ENCODE measurements around the gene ID3. TPM values are rescaled to one million over a fixed set of nuclear protein-coding genes. Genes with fewer than 3 reads are reported as not detected.
"Not testable (repeated sequence)": the region's sequence is repeated elsewhere in the genome, so short reads cannot be mapped to it uniquely, and the experiment has no call there.

Gene ID3
- total RNA-seq, 6 experiments from 2014 or later, result 560 to 690 (median 604) TPM

DNA sequence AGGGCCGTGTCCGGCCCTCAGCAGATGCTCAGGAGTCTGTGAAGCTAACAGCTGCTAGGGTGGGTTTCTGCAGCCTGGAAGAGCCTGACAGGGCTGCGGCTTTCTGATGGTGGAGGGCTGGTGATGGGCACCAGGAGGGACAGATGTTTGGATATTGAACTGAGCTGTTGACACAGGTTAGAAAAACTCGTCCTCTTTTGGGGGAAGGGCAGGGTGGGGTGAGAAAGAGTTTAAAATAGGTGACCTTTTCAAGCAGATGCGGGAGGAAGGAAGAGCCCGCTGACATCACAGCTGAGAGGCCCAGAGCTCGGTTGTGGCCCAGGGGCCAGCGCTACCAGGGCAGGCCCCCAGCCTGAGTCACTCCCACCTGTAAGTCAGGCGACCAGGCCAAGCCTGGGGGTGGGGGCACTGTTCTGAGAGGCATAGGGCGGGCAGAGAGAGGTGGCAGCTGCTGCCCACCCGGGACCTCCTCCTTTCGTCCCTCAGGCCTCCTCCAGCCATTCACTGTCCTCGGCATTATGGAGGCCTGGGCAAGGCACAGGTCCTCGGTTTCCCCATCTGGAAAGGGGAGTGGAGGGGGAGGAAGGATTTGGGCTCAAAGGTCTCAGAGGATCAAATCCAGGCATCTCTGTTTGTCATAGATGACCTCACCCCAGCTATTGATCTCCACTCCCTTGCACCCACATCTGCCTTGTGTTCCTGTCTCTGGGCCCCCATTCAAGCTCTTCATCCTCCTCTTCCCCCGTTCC, 32.3 kb upstream of the ID3 start:
- Mint-ChIP-seq H3K4me3 (no peak overlapping the region), H3K9me3 (no peaks in the 10 kb centered on the region), H3K27me3 (ENCODE audit: insufficient read depth) (peaks cover 1% of the 10 kb centered on the region), H3K27ac (no peak overlapping the region), H3K36me3 (ENCODE audit: low read depth) (no peaks in the 10 kb centered on the region; the same call in 1 of the 2 replicates), H3K4me1 (ENCODE audit: low read depth) (peaks cover 67% of the 10 kb centered on the region)
- DNase-seq, result no peak
- no peak for TF ChIP-seq CTCF (IDR thresholded peaks at IDR 0.05)

DNA sequence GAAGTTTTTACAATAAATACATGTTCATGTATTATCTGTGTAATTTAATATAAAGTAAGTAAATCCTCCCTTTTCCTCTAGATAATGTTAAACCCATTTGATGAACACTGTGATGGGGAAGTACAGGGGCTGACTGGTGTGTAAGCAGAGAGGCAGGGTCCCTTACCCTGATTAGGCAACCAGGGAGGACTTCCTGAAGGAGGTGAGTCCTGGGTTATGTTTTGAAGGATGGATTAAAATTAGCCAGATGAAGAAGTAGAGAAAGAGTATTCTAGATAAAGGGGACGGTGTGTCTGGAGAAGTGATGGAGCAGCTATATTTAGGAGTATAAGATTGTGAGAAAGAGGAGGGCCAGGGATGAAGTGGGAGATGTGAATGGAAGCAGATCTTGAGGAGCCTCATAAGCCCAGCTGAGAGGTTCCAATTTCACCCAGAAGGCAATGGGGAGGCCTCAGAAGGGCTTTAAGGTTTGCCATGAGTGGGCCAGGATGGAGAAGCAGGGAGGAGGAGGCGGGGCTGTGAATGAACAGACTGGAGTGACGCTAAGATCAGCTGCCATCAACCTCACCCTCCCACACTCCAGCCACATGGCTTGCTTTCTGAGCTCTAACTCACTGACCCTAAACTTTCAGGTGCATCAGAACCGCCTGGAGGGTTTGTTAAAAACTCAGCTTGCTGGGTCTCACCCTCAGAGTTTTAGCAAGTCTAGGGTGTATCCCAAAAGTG, 30.9 kb upstream of the ID3 start:
- Mint-ChIP-seq H3K27me3 (ENCODE audit: insufficient read depth) (no peaks in the 10 kb centered on the region; the same call in 1 of the 2 replicates), H3K4me1 (ENCODE audit: low read depth) (peaks cover 76% of the 10 kb centered on the region), H3K9me3 (no peaks in the 10 kb centered on the region), H3K27ac (0 out of 2 replicates have a peak overlapping the region, but pooled peaks have one; percentile 9), H3K4me3 (no peak overlapping the region), H3K36me3 (ENCODE audit: low read depth) (no peaks in the 10 kb centered on the region; the same call in 1 of the 2 replicates)
- DNase-seq, result no peak
- TF ChIP-seq CTCF (IDR thresholded peaks at IDR 0.05), result no peak

DNA sequence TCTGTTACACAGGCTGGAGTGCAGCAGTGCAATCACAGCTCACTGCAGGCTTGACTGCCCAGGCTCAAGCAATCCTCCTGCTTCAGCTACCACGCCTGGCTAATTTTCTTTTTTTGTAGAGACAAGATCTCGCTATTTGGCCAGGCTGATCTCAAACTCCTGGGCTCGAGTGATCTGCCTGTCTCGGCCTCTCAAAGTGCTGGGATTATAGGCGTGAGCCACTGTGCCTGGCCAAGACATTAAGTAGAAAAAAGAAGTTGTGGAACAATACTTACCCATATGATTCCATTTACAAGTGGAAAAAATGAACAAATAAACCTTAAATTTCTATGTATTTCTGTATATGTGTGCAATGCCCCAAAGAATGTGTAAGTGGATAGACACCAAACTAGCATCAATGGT, 30.3 kb upstream of the ID3 start:
- DNase-seq, result no peak
- Mint-ChIP-seq H3K27ac (no peak overlapping the region), H3K27me3 (ENCODE audit: insufficient read depth) (no peaks in the 10 kb centered on the region; the same call in 1 of the 2 replicates), H3K36me3 (ENCODE audit: low read depth) (no peaks in the 10 kb centered on the region; the same call in 1 of the 2 replicates), H3K4me1 (ENCODE audit: low read depth) (peaks cover 77% of the 10 kb centered on the region), H3K4me3 (no peak overlapping the region), H3K9me3 (no peaks in the 10 kb centered on the region)
- TF ChIP-seq CTCF (IDR thresholded peaks at IDR 0.05), result no peak

- H3K27ac Mint-ChIP-seq, result peak overlapping the region; percentile 36
- TF ChIP-seq CTCF (IDR thresholded peaks at IDR 0.05), result no peak
- no peaks in the 10 kb centered on the region; the same call in 1 of the 2 replicates for H3K27me3 Mint-ChIP-seq (ENCODE audit: insufficient read depth)
- no peak for DNase-seq
- no peak overlapping the region for H3K4me3 Mint-ChIP-seq
- no peaks in the 10 kb centered on the region; the same call in 1 of the 2 replicates for H3K36me3 Mint-ChIP-seq (ENCODE audit: low read depth)
- H3K4me1 Mint-ChIP-seq (ENCODE audit: low read depth), result peaks cover 79% of the 10 kb centered on the region
- H3K9me3 Mint-ChIP-seq, result no peaks in the 10 kb centered on the region
These were observed 29.6 kb upstream of the ID3 start for GRCh38 chr1:23588749-23589548.

- peak; percentile 98 for DNase-seq
- H3K4me1 Mint-ChIP-seq (ENCODE audit: low read depth), result peaks cover 82% of the 10 kb centered on the region
- no peaks in the 10 kb centered on the region for H3K9me3 Mint-ChIP-seq
- H3K27me3 Mint-ChIP-seq (ENCODE audit: insufficient read depth), result no peaks in the 10 kb centered on the region; the same call in 1 of the 2 replicates
- no peaks in the 10 kb centered on the region for H3K36me3 Mint-ChIP-seq (ENCODE audit: low read depth)
- H3K4me3 Mint-ChIP-seq, result peak overlapping the region; percentile 76
- H3K27ac Mint-ChIP-seq, result peak overlapping the region; percentile 95
- no peak for TF ChIP-seq CTCF (IDR thresholded peaks at IDR 0.05)
These were observed 26.2 kb upstream of the ID3 start for GRCh38 chr1:23585321-23586022.

GRCh38 chr1:23583727-23584126, 24.4 kb upstream of the ID3 start:
- not testable (repeated sequence) for H3K36me3 Mint-ChIP-seq (ENCODE audit: low read depth); H3K4me3 Mint-ChIP-seq; H3K27me3 Mint-ChIP-seq (ENCODE audit: insufficient read depth); H3K9me3 Mint-ChIP-seq; DNase-seq
- H3K4me1 Mint-ChIP-seq (ENCODE audit: low read depth), result peaks cover 71% of the 10 kb centered on the region
- peak overlapping the region; percentile 70 for H3K27ac Mint-ChIP-seq

Measured in HFFc6 (cell line).